GM21528 (cell line): Measurements from ENCODE around the gene FLNB.

Experiments used
- ATAC-seq: cut with Tn5 transposase; IDR thresholded peaks from one replicate; pipeline ENCODE4 v1.9.1; 2021; ENCODE audit warnings: mild to moderate bottlenecking, moderate library complexity; ENCODE audit not compliant: unreplicated experiment, low FRiP score

FLNB gene

DNA sequence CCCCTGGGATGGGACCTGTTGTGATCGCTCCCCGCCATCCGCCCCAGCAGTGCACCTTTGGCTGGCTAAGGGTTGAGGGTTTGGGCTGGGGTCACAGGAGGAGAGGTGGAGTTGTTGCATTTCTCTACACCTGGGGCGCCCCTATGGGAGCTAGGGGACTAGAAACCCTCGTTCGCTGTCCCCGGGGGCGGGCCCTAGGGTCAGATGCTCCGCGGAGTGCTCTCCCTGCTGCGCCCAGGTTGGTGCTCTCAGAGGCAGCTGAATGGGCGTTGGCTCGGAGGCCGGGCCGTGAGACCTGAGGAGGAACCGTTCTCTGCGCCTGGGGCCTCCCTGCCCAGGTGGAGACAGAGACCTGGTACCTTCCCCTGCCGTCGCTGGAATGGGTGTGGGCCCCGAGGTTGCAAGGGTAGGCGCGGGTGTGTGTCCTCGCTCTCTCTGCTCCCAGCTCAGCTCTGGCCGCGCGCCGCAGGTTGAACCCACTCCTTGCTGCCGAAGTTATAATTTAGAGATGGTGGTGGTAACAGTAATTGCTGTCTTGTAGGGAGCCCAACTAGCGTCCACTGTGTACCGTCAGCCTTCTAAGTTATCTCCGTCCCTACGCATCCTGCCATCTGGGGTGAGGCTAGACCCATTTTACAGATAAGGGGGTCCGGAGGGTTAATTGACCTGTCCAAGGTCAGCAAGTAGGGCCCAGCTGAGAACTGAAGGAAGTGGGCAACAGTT is 965 bp downstream of the FLNB start:
- ATAC-seq, result no peak

DNA sequence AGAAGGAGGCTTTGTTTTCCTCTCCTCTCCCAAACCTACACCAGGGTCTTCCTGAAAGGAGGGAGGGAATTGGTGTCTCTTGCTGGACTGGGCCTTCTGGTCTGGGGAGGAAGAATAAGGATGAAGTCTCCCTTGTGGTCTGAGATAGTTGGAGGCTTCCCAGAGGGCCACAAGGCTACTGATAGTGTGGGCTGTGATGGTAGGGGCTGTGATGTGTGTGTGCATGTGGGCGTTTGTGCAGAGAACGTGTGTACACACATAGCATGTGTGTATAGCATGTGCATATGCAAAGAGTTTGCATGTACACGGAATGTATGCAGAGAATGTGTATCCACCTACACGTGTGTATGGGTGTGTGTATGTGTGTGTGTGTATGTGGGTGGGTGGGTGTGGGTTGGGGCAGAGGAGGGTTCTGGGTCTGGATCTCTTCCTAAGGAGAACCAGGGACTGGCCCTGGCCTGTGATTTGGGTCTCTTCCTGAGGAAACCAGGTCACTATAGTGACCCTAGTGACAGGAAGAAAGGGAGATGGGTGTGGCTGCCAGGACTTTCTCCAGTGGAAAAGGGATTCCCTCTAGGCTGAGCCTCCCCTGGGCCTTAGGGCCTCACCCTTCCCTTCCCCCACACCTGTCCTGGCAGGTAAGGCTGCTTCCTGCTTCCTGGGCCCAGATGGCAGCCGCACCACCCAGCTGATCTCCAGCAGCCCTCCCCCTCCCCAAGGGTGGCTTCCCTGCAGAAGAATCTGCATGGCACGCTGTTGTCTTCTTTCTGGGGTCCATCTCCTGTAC is 1.7 kb downstream of the FLNB start:
- ATAC-seq, result no peak

DNA sequence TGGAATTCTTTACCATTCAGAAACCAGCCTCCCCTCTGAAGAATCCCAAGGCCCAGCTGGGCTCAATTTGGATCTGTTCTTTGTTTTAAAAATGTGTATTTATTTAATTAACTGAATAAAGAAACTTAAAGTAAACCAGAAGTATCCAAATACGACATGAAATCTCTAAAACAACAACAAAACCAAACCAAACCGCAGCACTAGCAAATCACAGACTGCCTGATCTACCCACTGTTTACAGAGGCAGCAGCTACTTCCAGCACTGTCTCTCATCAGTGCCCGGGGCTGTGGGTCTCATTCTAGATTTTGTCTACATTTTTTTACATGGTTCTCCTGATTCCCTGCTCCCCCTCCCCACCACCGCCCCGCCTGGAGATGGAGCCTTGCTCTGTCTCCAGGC is 2.3 kb downstream of the FLNB start:
- ATAC-seq, result no peak

DNA sequence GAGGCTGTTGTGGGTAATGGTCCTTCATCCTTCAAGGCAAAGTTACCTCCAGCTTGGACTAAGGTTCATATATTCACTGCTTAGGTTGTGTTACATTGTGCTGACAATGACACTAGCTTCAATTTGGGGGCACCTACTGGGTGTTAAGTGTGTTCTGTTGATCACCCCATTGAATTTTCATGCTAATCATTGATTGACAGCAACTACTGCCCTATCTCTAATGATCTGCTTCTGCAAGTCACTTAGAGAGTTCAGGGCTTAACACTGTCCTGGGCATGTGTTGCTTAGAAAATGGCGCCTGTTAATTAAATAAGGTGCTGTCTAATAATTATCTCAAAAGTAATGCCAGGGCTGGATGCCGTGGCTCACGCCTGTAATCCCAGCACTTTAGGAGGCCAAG is 3.4 kb downstream of the FLNB start:
- ATAC-seq, result no peak

DNA sequence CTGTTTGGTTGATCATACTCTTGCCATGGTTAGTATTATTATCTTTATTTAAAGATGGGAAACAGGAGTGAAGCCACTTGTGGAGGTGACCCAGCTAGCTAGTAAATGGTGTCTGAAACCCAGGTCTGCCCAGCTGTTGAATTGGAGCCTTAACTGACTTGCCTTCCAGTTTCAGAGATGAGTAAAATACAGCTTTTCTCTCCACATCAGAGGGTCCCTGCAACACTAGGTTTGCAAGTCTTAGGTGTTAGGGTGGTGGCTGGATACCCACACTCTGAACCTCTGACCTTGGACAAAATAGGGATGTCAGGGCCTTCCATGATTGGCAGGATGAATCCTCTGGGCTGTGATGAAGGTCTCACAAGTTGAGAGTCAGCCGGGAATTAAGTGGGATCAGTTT is 4.1 kb downstream of the FLNB start:
- ATAC-seq, result no peak

DNA sequence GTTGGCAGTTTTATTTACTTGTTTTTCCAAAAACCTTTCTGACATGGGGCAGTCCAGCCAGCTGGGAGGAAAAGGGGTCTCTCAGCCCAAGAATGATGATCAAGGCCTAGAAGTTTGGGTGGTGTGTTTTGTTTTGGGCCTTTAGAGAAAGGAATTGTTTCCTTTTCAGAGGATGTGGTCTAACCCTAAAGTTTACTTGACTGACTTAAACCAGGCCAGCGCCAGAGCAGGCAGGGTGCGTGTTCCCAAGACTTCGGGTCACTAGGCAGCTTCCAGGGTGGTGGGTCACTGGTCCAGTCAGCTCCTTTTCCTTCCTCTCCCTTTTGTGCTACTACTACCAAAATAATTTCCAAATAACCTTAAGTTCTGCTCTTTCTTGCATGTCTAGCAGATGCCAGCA is 4.9 kb downstream of the FLNB start:
- ATAC-seq, result no peak

DNA sequence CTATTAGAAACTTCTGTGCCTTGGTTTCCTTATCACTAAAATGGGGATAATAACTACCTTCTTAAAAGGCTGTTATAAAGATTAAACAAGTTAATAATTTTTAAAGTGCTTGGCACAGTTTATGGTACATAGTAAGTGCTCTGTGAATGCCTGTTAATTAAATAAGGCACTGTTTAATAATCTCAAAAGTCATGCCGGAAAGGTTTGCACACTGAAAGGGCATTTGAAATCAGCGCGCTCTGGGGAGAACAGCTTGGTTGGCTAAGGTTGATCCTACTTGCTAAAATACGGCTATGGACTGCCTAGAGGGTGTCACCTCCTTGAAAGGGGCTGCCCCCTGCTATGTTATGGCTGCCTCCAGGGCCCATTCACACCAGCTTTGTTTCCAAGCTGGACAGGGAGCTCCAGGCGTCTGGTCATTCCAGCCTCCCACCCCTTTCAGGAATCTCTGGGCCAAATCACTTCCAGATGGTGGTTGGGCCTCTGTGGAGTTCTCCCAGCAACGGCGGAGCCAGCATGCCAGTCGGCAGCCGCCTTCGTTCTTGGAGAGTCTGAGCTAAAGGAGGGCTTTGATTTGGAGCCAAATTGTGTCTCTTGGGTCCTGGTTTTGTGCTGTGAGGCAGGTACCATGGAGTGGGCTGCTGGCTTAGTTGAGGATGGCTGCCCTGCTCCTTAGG is 5.9 kb downstream of the FLNB start:
- ATAC-seq, result no peak

DNA sequence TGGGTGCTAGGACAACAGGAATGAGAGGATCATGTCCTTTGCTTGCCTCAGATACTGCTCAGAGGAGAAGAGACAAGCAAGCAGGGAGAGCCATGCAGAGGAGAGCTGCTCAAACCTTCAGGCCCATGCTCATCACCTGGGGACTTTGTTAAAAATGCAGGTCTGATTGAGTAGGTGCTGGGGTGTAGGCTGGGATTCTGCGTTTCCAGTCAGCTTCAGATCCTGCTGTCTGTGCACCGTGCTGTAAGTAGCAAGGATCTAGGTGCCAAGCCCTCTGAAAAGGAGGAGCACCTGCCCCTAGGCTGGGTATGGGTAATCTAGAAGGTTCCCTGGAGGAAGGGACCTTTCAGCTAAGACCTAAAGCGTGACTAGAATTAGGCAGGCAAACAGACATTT is 7.3 kb downstream of the FLNB start:
- ATAC-seq, result no peak

DNA sequence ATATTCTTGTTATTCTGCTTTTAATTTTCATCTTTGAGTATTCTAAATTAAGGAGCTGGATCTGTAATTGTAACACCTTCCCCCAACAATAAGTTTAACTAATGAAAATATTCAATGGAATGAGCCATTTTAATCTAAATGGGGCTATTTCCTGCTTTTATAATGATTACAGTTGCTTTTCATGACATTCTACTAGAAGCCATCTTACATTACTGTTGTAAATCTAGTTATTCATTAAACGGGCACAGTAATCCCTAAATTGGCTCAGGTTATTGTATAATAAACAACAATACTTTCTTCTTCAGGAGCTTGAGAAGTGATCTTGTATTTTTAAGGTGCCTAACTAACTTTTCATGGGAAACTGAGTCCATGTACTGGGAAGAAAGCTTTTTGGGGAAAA is 8.5 kb downstream of the FLNB start:
- no peak for ATAC-seq

DNA sequence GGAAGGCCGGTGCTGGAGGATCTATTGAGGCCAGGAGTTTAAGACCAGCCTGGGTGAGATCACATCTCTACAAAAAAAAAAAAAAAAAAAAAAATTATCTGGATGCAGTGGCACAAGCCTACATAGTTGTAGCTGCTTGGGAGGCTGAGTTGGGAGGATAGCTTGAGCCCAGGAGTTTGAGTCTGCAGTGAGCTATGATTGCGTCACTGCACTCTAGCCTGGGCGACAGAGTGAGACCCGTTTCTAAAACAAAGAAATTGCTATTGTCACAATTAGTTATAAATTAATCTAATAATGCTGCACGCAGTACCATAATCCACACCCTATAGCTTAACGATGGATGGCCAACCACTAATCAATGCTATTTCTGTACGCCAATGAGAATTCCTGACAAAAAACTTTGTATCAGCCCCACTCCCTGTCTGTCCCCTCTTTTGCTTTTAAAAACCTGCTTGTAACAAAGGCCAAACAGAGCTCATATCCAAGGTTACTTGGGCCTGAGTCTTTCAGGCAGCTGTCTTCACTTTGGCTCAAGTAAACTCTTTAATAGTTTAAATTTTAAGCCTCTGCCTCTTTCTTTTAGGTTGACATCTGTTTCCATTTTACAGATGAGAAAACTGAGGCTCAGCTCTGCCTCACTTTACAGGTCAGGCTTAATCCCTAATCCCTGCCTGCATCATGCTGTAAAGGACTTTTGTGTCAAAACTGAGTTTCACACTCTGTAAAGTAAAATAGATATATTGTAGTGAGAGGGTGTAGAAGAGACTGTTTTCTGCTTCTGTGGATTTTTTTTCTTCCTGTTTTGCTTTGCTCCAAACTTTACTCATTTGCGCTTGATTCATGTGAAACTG is 10.9 kb downstream of the FLNB start:
- ATAC-seq, result no peak

DNA sequence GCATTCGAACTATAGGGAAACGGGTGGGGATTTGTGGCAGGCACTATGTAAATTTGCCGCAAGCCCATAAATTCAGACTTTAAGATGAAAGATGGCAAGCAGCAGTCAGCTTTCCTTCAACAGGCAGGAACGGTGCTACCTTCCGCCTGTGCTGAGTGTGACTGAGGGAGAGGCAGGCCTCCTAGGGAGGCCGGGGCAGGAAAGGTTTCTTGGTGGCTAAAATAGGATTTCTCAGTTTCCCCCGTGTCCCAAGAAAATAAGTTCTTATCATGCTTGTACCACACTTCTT is 12.5 kb downstream of the FLNB start:
- ATAC-seq, result no peak

DNA sequence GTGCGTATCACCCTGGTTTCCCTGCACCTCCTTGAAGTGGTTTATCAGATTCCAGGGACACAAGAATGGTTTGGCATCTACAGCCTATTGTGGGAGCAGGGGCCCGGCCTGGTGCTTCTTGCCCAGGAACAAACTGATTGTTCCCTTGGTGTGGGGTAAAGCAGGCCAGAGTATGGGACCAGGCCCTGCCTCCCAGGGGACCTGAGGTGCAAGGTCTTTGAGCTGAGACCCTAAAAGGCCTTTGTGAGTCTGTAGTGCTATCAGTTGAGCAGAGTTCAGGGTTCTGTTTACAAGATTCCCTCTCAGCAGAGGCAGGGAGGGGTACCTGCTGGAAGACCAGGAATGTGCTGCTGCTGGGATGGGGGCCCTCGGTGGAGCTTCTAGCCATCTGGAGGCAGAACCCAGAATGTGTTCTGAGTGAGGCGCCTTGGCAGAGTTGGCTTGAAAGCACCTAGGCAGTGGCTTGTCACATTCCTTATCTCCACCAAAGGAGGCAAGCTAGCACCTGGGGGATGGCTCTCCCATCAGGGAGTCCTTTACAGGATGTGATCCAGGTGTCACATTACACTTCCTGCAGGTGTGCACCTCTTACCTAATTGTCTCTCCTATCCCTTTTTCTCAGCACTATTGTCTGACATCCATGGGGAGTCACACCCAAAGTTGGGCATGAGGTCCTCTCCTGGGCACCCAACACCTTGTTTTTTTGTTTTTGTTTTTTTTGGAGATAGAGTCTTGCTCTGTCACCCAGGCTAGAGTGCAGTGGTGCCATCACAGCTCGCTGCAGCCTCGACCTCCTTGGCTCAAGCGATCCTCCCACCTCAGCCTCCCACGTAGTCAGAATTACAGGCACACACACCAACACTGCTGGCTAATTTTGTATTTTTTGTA is 13.1 kb downstream of the FLNB start:
- ATAC-seq, result no peak

DNA sequence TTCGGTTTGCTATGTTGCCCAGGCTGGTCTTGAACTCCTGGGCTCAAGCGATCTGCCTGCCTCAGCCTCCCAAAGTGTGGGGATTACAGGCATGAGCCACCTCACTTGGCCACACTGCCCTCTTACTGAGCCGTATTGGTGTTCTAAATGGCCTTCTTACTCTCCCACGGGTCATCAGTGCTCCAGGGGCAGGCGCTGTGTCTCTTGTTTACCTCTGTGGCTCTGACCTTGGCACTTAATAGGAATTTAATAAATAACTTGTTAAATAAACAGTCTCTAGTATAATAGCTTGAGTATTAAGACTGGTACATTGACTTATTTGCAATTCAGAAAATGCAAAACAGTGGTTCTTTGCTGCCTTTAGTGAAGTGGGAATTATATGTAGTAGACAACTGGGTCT is 13.7 kb downstream of the FLNB start:
- ATAC-seq, result no peak

DNA sequence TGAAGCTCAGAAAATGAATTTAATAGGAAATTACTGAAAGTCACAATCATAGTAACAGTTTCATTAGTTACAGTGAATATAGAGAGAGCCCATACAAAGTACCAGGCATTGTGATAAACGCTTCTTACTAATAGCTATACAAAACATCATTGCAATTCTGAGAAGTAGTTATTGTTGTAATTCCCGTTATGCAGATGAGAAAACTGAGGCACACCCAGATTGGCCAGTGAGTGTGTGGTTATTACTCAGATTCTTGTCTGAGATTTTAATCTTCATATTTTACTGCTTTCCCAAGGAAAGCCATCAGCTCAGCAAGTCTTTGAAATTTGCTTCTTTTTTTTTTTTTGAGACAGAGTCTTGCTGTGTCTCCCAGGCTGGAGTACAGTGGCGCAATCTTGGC is 14.3 kb downstream of the FLNB start:
- no peak for ATAC-seq

DNA sequence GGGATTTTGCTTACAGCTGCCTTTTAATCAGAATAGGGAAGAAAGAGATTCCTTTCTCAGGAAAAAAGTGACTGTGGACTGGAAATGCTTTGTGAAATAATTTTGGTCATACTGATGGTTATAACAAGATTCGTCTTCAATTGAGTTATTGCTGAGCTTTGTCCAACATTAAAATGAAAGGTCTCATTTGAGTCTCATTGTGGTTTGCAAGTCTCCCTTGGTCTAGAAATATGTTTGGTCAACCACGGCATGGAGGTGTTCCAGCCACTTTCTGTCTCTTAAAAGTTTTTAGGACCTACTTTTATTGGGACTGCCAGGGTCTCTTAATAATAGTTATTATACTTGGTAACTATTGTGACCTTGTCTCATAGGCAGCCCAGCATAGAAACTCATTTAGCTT is 15.3 kb downstream of the FLNB start:
- no peak for ATAC-seq

DNA sequence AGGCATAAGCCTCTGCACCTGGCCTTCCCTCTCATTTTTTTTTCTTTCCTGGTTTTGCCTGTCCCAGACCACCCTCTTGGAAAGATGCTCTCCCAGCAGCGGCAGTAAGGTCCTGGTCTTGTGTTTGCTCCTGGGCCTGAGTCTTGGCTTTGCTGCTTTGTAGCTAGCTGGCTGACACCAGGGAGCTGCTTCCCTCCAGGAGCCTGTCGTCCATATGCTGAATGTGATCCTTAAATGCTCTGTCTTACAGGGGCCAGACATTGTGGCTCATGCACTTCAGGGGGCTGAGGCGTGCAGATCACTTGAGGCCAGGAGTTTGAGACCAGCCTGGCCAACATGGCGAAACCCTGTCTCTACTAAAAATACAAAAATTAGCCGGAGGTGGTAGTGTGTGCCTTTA is 17.2 kb downstream of the FLNB start:
- no peak for ATAC-seq

DNA sequence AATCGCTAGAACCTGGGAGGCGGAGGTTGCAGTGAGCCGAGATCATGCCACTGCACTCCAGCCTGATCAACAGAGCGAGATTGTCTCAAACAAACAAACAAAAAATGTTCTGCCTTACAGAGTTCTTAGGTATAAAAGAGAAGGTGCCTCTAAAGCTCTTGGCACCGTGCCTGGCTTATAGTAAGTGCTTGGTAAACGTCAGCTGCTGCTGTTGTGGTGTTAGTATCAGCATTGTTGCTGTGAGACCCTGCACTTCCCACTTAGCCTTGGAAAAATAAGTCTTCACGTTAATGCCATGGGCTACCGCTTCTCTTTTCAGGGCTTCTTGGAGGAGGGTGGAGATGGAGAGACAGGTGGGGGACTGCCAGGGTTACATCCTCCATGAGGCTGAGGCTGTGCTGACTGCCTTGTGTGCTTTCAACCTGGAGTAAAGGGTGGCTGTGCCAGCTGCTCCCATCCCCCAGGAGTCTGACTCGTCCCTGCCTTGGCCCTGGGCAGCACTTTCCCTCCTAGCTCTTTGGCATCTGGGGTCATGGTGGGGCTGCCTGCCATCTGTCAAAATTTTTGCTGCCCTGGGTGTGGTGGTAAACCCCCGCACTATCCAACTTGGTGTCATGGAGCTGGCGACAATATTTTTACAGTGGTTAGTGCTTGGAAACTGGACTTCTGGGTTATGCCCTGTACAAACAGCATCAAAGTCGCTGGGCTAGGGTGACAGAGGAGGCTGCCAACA is 17.8 kb downstream of the FLNB start:
- no peak for ATAC-seq

DNA sequence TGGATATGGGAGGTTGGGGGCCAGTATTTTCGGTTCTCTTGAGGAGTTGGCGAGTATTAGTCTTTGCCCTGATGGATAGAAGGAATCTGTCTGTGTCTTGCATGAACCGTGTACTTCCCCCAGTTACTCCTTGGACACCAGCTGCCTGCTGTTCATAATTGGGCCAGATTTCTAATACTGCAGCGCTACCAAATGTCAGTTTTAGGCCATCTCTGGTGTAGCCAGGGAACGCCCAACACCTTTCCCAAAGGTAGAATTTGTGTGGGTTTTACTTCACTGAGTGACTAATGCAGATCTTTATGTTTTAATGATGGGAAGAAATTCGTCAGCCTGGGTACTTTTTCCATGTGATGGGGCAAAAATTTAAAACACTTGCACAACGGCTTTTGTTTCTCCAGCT is 18.4 kb downstream of the FLNB start:
- no peak for ATAC-seq

DNA sequence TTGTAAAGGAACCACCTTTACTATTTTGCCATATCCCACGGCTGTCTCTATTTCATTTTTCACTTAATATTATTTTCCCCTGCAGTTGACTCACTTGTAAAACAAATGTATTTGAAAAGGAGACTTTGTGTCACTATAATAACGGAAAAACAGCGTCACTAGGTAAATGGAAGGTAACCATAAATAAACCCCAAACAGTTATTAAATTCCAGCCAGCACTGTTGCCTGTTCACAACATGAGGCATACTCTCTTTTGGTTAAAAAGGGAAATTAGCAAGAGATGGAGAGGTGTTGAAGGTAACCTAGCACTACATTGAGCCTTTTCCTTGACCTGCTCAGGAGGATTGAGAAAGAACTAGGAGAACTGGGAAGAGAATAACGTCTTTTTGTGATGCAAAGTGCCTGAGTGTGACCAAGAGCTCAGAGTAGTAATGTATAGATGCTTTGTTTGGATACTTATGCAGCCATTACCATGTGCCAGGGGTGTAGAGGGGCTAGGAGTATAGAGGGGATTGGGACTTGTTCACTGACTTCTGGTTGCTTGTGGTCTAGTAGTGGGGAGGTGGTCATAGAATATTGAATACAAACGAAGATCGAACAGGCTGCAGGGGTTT is 19.6 kb downstream of the FLNB start:
- ATAC-seq, result no peak
